KMS-11 (cell line): ENCODE data around the gene DRD4.

Experiments used
- H2AFZ ChIP-seq: fragments of 200-600 bp; sonication (generic); 2 replicates; pipeline ENCODE4 v1.6.1; 2016; ENCODE audit warnings: antibody characterized with exemption, mixed run types, low read depth
- H3K27ac ChIP-seq: fragments of 200-600 bp; sonication (generic); 2 replicates; pipeline ENCODE4 v1.6.1; 2016; ENCODE audit warnings: mild to moderate bottlenecking, mixed run types
- H3K27me3 ChIP-seq: fragments of 200-600 bp; sonication (generic); 2 replicates; pipeline ENCODE4 v1.6.1; 2017; ENCODE audit warnings: mild to moderate bottlenecking, low read depth, mixed run types, moderate library complexity; ENCODE audit not compliant: insufficient read depth
- H3K36me3 ChIP-seq: fragments of 200-600 bp; sonication (generic); 2 replicates; pipeline ENCODE4 v1.6.1; 2017; ENCODE audit warnings: mild to moderate bottlenecking, mixed run types; ENCODE audit not compliant: insufficient read depth
- H3K4me1 ChIP-seq: fragments of 200-600 bp; sonication (generic); 2 replicates; pipeline ENCODE4 v1.6.1; 2016; ENCODE audit warnings: mild to moderate bottlenecking, low read depth, mixed run types; ENCODE audit not compliant: poor library complexity, severe bottlenecking
- H3K4me2 ChIP-seq: fragments of 200-600 bp; sonication (generic); 2 replicates; pipeline ENCODE4 v1.7.0; 2016; ENCODE audit warnings: mild to moderate bottlenecking, mixed run types
- H3K4me3 ChIP-seq: fragments of 200-600 bp; sonication (generic); IDR thresholded peaks from 2 replicates; pipeline ENCODE4 v1.6.1; 2017; ENCODE audit warnings: low read depth, low read length, mixed read lengths; ENCODE audit not compliant: insufficient read depth
- H3K79me2 ChIP-seq: fragments of 200-600 bp; sonication (generic); 2 replicates; pipeline ENCODE4 v1.6.1; 2016; ENCODE audit warnings: low read depth, mixed run types; ENCODE audit not compliant: insufficient read depth
- H3K9ac ChIP-seq: fragments of 200-600 bp; sonication (generic); 2 replicates; pipeline ENCODE4 v1.6.1; 2016; ENCODE audit warnings: mild to moderate bottlenecking, mixed run types
- H4K20me1 ChIP-seq: fragments of 200-600 bp; sonication (generic); 2 replicates; pipeline ENCODE4 v1.6.1; 2016; ENCODE audit warnings: mild to moderate bottlenecking, mixed run types; ENCODE audit not compliant: insufficient read depth
- TF ChIP-seq, protein P1 (sequence below): fragments of 200-600 bp; sonication (generic); conservative IDR thresholded peaks from 2 replicates; pipeline ENCODE4 v1.6.1; 2017; ENCODE audit warnings: low read depth, mild to moderate bottlenecking, antibody characterized with exemption, low read length, moderate library complexity, mixed read lengths

DRD4 gene

DNA sequence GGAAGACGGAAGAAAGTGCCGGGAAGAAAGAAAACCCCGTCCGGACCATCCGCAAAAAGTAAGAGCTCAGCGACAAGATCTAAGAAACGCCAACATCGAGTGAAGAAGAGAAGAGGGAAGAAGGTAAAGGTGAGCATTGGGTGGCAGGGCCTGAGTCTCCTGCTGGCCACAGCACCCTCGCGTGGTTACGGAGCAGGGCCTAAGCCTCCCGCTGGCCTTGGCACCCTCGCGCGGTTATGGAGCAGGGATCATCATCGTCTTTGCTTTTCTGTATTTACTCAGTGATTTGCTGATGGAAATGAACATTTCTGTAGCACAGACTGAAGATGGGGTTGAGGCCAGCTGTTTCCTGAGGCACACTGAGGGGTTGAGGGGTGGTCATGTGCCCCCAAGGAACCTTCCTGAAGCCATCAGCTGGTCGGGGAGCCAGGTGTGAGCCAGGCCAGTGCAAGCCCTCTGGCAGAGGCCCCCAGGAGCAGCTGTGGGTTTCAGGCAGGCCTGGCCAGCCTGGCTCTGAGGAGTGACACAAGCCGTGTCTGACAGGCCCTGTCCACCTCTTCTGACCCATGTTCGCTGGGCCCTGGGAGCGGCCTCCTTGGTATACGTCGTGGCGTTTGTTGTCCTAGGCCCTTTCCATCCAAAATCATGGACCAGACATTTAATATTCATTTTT lies 35.4 kb upstream of the DRD4 start:
- Histone ChIP-seq H3K79me2 (no peaks in the 10 kb centered on the region), H3K27ac (no peak overlapping the region), H3K4me1 (peaks cover 2% of the 10 kb centered on the region), H3K36me3 (no peaks in the 10 kb centered on the region), H4K20me1 (no peaks in the 10 kb centered on the region), H3K4me2 (no peak overlapping the region), H3K9ac (no peak overlapping the region), H3K4me3 (no peak overlapping the region), H2AFZ (no peak overlapping the region), H3K27me3 (no peaks in the 10 kb centered on the region)
- TF ChIP-seq, protein P1, sequence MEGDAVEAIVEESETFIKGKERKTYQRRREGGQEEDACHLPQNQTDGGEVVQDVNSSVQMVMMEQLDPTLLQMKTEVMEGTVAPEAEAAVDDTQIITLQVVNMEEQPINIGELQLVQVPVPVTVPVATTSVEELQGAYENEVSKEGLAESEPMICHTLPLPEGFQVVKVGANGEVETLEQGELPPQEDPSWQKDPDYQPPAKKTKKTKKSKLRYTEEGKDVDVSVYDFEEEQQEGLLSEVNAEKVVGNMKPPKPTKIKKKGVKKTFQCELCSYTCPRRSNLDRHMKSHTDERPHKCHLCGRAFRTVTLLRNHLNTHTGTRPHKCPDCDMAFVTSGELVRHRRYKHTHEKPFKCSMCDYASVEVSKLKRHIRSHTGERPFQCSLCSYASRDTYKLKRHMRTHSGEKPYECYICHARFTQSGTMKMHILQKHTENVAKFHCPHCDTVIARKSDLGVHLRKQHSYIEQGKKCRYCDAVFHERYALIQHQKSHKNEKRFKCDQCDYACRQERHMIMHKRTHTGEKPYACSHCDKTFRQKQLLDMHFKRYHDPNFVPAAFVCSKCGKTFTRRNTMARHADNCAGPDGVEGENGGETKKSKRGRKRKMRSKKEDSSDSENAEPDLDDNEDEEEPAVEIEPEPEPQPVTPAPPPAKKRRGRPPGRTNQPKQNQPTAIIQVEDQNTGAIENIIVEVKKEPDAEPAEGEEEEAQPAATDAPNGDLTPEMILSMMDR = no peak

DNA sequence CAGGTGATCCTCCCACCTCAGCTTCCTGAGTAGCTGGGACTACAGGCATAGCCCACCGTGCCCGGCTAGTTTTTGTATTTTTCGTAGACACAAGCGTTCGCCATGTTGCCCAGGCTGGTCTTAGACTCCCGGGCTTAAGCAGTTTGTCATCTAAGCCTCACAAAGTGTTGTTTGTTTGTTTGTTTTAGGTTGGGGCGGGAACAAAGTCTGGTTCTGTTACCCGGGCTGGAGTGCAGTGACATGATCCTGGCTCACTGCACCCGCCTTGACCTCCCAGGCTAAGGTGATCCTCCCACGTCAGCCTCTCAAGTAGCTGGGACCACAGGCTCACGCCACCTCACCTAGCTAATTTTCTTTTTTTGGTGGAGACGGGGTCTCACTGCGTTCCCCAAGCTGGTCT lies 33.9 kb upstream of the DRD4 start:
- no peak overlapping the region for H2AFZ ChIP-seq
- no peak overlapping the region for H3K9ac ChIP-seq
- H3K4me2 ChIP-seq = no peak overlapping the region
- H3K27ac ChIP-seq = no peak overlapping the region
- no peaks in the 10 kb centered on the region for H3K4me1 ChIP-seq
- no peaks in the 10 kb centered on the region for H3K27me3 ChIP-seq
- TF ChIP-seq, protein P1 = no peak
- H3K4me3 ChIP-seq = no peak overlapping the region
- no peaks in the 10 kb centered on the region for H3K79me2 ChIP-seq
- H4K20me1 ChIP-seq = no peaks in the 10 kb centered on the region
- no peaks in the 10 kb centered on the region; the same call in 1 of the 2 replicates for H3K36me3 ChIP-seq

DNA sequence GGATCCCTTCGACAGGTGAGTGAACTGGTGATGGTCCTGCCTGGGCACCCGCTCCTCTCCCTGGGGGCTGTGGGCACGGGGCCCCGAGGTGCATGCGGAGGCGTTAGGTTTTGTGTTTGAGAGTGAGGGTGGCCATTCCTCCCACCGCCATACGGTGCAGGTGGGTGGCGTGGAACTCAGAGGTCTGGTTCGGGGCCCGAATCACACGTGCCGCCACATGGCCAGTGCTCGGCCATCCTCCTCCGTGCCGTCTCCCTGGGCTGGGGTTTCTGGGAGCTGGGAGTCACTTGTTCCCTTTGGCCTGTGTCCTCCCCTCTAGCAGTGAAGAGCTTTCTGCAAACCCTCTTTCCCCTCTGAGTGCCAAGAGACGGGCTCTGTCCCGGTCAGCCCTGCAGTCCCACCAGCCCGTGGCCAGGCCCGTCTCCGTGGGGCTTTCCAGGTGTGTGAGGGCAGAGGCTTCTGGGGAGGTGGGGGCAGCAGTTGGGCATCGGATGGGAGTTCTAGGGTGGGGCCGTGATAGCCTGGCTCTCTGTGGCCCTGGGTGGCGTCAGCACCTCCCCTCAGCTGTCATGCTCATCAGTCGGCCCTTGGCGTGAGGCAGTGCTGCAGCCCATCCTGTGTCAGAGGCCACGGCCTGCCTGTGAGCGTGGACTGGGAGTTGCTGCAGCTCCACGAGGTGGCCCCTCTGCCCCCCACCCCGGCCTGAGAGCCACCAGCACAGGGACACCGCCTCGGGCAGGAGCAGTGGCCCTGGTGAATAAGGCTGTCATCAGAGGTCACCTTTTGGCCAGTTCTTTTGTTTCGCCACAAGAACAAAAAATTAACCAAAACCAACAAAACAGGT lies 31.6 kb upstream of the DRD4 start:
- no peaks in the 10 kb centered on the region; the same call in 1 of the 2 replicates for H3K36me3 ChIP-seq
- H3K4me2 ChIP-seq = no peak overlapping the region
- H4K20me1 ChIP-seq = no peaks in the 10 kb centered on the region
- H3K27ac ChIP-seq = no peak overlapping the region
- H3K79me2 ChIP-seq = no peaks in the 10 kb centered on the region
- TF ChIP-seq, protein P1 = no peak
- no peak overlapping the region for H3K9ac ChIP-seq
- H3K4me1 ChIP-seq = no peaks in the 10 kb centered on the region
- H2AFZ ChIP-seq = no peak overlapping the region
- no peaks in the 10 kb centered on the region for H3K27me3 ChIP-seq
- H3K4me3 ChIP-seq = no peak overlapping the region

DNA sequence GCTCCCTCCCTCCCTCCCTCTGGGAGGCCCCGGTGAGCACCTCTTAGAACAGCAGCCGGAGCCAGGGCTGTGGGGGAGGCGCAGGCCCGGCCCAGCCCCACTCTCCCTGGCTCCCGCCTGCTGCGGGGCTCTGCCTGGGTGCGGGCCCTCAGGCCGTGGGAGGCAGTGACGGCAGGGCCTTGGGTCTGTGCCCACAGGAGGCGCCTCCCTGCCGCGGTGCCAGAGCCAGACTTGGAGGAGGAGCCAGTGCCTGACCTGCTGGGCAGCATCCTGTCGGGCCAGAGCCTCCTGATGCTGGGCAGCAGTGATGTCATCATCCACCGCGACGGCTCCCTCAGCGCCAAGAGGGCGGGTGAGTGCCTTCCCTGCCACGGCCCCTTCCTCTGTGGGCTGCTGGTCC lies 30.8 kb upstream of the DRD4 start:
- H4K20me1 ChIP-seq = no peaks in the 10 kb centered on the region
- no peaks in the 10 kb centered on the region for H3K27me3 ChIP-seq
- H3K4me3 ChIP-seq = no peak overlapping the region
- TF ChIP-seq, protein P1 = no peak
- no peak overlapping the region for H3K27ac ChIP-seq
- no peak overlapping the region for H2AFZ ChIP-seq
- no peaks in the 10 kb centered on the region for H3K4me1 ChIP-seq
- H3K4me2 ChIP-seq = no peak overlapping the region
- no peak overlapping the region for H3K9ac ChIP-seq
- H3K36me3 ChIP-seq = no peaks in the 10 kb centered on the region; the same call in 1 of the 2 replicates
- no peaks in the 10 kb centered on the region for H3K79me2 ChIP-seq
